Peyer's patch (tissue), 4 donors: ENCODE results near the gene PLOD1.

ENCODE experiments used
- CTCF ChIP-seq, 6 experiments: fragments of 450-650 bp in 4 of 6; fragments of 200-600 bp in 2 of 6; sonication (generic) in 1 of 6; IDR thresholded peaks; one replicate each; pipeline ENCODE4 v1.5.1; 2017 to 2019; ENCODE audit warnings: antibody characterized with exemption in 6 of 6, mild to moderate bottlenecking in 3 of 6, moderate library complexity in 1 of 6
- POLR2A ChIP-seq, 2 donors: fragments of 450-650 bp; IDR thresholded peaks; one replicate each; pipeline ENCODE4 v1.5.1; 2017; ENCODE audit warnings: antibody characterized with exemption in 2 of 2, mild to moderate bottlenecking in 2 of 2, moderate library complexity in 2 of 2

GRCh38 chr1:11898086-11898785 lies 36.3 kb upstream of the PLOD1 start:
- TF ChIP-seq CTCF (IDR thresholded peaks at IDR 0.05) (no peak), POLR2A (IDR thresholded peaks at IDR 0.05) (no peak)
